DND-41 (cell line): ENCODE measurements around the gene DHRSX.
"Not testable (repeated sequence)": the region's sequence is repeated elsewhere in the genome, so short reads cannot be mapped to it uniquely, and the experiment has no call there.

Source experiments
- ATAC-seq: fragments of 200-7000 bp; cut with Tn5 transposase; 3 replicates; pipeline ENCODE4 v1.9.1; 2021; ENCODE audit warnings: low read depth; ENCODE audit not compliant: insufficient read depth
- DNase-seq: peaks from one replicate; pipeline ENCODE4 v3.0.0-alpha.2; 2020
- H2AFZ ChIP-seq: 2 replicates; pipeline ENCODE4 v1.6.0; 2012; ENCODE audit warnings: low read depth, low read length
- H3K27ac ChIP-seq: 2 replicates; pipeline ENCODE4 v1.5.1; 2012; ENCODE audit warnings: low read length, inconsistent platforms
- H3K27me3 ChIP-seq: fragments of 200-600 bp; sonication (generic); 2 replicates; pipeline ENCODE4 v1.6.0; 2012; ENCODE audit warnings: low read length, mild to moderate bottlenecking, inconsistent platforms; ENCODE audit not compliant: insufficient read depth, poor library complexity
- H3K36me3 ChIP-seq: 2 replicates; pipeline ENCODE4 v1.5.1; 2012; ENCODE audit warnings: low read length, inconsistent platforms; ENCODE audit not compliant: insufficient read depth
- H3K4me1 ChIP-seq: 2 replicates; pipeline ENCODE4 v1.5.1; 2012; ENCODE audit warnings: mild to moderate bottlenecking, low read length; ENCODE audit not compliant: insufficient read depth
- H3K4me2 ChIP-seq: 2 replicates; pipeline ENCODE4 v1.6.0; 2012; ENCODE audit warnings: mild to moderate bottlenecking, moderate library complexity, low read length, inconsistent platforms; ENCODE audit not compliant: insufficient read depth
- H3K4me3 ChIP-seq, 2 experiments: fragments of 200-600 bp in 1 of 2; shearing (Covaris generic) in 1 of 2; 2 replicates each; pipeline ENCODE4 v1.5.1; 2012 to 2016; ENCODE audit warnings: inconsistent platforms in 2 of 2, low read length in 2 of 2, mild to moderate bottlenecking in 2 of 2, low read depth in 1 of 2, moderate library complexity in 1 of 2
- H3K79me2 ChIP-seq: 2 replicates; pipeline ENCODE4 v1.6.0; 2012; ENCODE audit warnings: low read length, inconsistent platforms; ENCODE audit not compliant: insufficient read depth
- H3K9ac ChIP-seq: 2 replicates; pipeline ENCODE4 v1.6.0; 2012; ENCODE audit warnings: low read depth, mild to moderate bottlenecking, inconsistent platforms, low read length, moderate library complexity
- H3K9me3 ChIP-seq: 2 replicates; pipeline ENCODE4 v1.5.1; 2012; ENCODE audit warnings: low read length, moderate library complexity, mild to moderate bottlenecking, inconsistent platforms; ENCODE audit not compliant: insufficient read depth, severe bottlenecking
- H4K20me1 ChIP-seq: 2 replicates; pipeline ENCODE4 v1.6.0; 2012; ENCODE audit warnings: low read length; ENCODE audit not compliant: insufficient read depth
- CTCF ChIP-seq: IDR thresholded peaks from 2 replicates; pipeline ENCODE4 v1.5.1; 2012; ENCODE audit warnings: borderline replicate concordance, low read length, moderate library complexity, mild to moderate bottlenecking; ENCODE audit not compliant: poor library complexity, severe bottlenecking; ENCODE audit errors: extremely low read depth
- EZH2 ChIP-seq: IDR thresholded peaks from 3 replicates; pipeline ENCODE4 v1.6.1; 2012; ENCODE audit warnings: borderline replicate concordance, low read depth, mild to moderate bottlenecking, moderate library complexity, low read length, inconsistent platforms; ENCODE audit not compliant: severe bottlenecking

DHRSX gene

GRCh38 chrX:2383144-2383543, 117.6 kb downstream of the DHRSX start:
- ATAC-seq, result no peak
- H3K4me1 ChIP-seq, result no peaks in the 10 kb centered on the region
- H4K20me1 ChIP-seq, result no peaks in the 10 kb centered on the region
- no peaks in the 10 kb centered on the region for H3K36me3 ChIP-seq
- no peak overlapping the region for H3K27ac ChIP-seq
- no peak overlapping the region for H3K4me3 ChIP-seq
- TF ChIP-seq EZH2 (no peak), CTCF (no peak)
- no peak for DNase-seq
- H3K9ac ChIP-seq, result no peak overlapping the region
- peaks cover 3% of the 10 kb centered on the region for H3K9me3 ChIP-seq
- H3K4me2 ChIP-seq, result no peak overlapping the region
- H2AFZ ChIP-seq, result no peak overlapping the region
- no peaks in the 10 kb centered on the region for H3K27me3 ChIP-seq
- peaks cover 4% of the 10 kb centered on the region; the same call in 1 of the 2 replicates for H3K79me2 ChIP-seq

DNA sequence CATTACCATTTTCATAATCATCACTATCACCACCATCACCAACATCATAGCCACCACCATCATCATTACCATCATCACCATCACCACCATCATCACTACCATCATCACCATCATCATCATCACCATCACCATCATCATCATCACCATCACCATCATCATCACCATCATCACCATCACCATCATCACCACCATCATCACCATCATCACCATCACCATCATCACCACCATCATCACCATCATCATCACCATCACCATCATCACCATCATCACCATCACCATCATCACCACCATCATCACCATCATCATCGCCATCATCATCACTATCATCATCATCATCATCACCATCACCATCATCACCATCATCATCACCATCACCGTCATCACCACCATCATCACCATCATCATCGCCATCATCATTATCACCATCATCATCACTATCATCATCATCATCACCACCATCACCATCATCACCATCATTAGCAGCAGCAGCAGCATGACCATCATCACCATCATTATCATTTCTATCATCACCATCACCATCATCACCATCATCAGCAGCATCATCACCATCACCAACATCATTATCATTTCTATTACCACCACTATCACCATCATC, 118.2 kb downstream of the DHRSX start:
- not testable (repeated sequence) for ATAC-seq, H3K36me3 ChIP-seq

DNA sequence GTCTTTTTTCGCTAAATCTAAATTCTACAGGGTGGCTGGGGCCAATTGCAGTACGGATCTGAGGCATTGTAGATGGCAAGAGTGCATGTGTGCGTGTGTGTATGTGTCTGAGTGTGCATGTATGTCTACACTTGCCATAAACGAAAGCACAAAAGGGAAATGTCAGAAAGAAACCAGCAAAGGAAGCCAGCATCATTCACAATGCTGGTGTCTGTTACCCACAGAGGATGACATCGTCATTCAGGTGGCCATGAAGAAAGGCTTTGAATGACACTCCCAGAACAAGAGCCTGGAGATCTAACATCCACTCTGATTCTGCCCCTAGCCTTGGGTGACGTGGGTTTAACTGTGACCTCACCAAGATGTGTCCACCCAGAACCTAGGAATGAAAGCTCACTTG, 124.6 kb downstream of the DHRSX start:
- Histone ChIP-seq H2AFZ (no peak overlapping the region), H3K9ac (no peak overlapping the region), H4K20me1 (no peaks in the 10 kb centered on the region), H3K27me3 (no peaks in the 10 kb centered on the region), H3K4me1 (no peaks in the 10 kb centered on the region), H3K4me2 (no peak overlapping the region), H3K27ac (no peak overlapping the region), H3K9me3 (no peaks in the 10 kb centered on the region), H3K4me3 (no peak overlapping the region), H3K36me3 (no peaks in the 10 kb centered on the region), H3K79me2 (no peaks in the 10 kb centered on the region)
- no peak for TF ChIP-seq CTCF
- no peak for TF ChIP-seq EZH2
- no peak for DNase-seq
- ATAC-seq, result peak; percentile 42; the same call in 2 of the 3 replicates

More for the DNA sequence above, 118.2 kb downstream of the DHRSX start:
- not testable (repeated sequence) for H3K27ac ChIP-seq, H3K27me3 ChIP-seq, H2AFZ ChIP-seq, H3K4me3 ChIP-seq, H3K79me2 ChIP-seq, H4K20me1 ChIP-seq, H3K4me2 ChIP-seq, H3K9me3 ChIP-seq, H3K4me1 ChIP-seq, H3K9ac ChIP-seq, DNase-seq

DNA sequence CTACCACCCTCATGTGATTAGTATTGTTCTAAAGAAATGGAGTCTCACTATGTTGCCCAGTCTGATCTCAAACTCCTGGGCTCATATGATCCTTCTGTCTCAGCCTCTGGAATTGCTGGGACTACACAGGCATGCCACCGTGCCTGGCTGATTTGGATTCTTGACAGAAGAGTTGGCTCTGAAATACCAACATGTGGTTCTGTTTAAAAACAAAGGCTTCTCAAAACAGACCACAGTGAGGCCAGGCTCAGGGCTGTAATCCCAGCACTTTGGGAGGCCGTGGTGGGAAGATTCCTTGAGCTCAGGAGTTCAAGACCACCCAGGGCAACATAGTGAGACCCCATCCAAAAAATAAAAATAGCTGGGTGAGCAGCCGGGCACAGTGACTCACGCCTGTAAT, 126.7 kb downstream of the DHRSX start:
- no peaks in the 10 kb centered on the region for H4K20me1 ChIP-seq
- H3K36me3 ChIP-seq, result no peaks in the 10 kb centered on the region
- H3K9ac ChIP-seq, result no peak overlapping the region
- no peaks in the 10 kb centered on the region for H3K27me3 ChIP-seq
- H2AFZ ChIP-seq, result no peak overlapping the region
- TF ChIP-seq CTCF (no peak), EZH2 (no peak)
- H3K4me1 ChIP-seq, result no peaks in the 10 kb centered on the region
- ATAC-seq (no peak), DNase-seq (no peak)
- no peaks in the 10 kb centered on the region for H3K9me3 ChIP-seq
- H3K27ac ChIP-seq, result no peak overlapping the region
- no peak overlapping the region for H3K4me2 ChIP-seq
- H3K79me2 ChIP-seq, result no peaks in the 10 kb centered on the region
- H3K4me3 ChIP-seq, result no peak overlapping the region
